ENCODE results near the gene EPHA10.

Gene EPHA10

GRCh38 chr1:37764888-37765441 is at the start of gene EPHA10:
EPHA10 (minus strand) TSS chr1:37765120; CDS start chr1:37765066, 54 bp downstream.
- H3K4me1 ChIP-seq (ENCODE audit: insufficient read depth, low read length): peaks cover 5% of the 10 kb centered on the region; the same call in 1 of the 2 replicates
- no peak within 1 kb of the TSS; the same call in 1 of the 2 replicates for H3K9ac ChIP-seq (ENCODE audit: low read depth, low read length)

GRCh38 chr1:37814252-37814651 is 49.3 kb upstream of the EPHA10 start:
- Histone ChIP-seq H3K9ac (ENCODE audit: low read depth, low read length) (no peak overlapping the region), H3K4me1 (ENCODE audit: insufficient read depth, low read length) (no peaks in the 10 kb centered on the region), H3K36me3 (ENCODE audit: insufficient read depth, low read length) (no peaks in the 10 kb centered on the region; the same call in none of the 2 replicates), H3K9me3 (ENCODE audit: control insufficient read depth, insufficient read depth, low read length) (no peaks in the 10 kb centered on the region)

More at GRCh38 chr1:37764888-37765441, at the start of gene EPHA10:
- no peaks in the 10 kb centered on the region for H3K9me3 ChIP-seq (ENCODE audit: control insufficient read depth, insufficient read depth, low read length)
- no peaks in the 10 kb centered on the region for H3K36me3 ChIP-seq (ENCODE audit: insufficient read depth, low read length)

GRCh38 chr1:37813529-37814145 is 48.7 kb upstream of the EPHA10 start:
- H3K9me3 ChIP-seq (ENCODE audit: control insufficient read depth, insufficient read depth, low read length): no peaks in the 10 kb centered on the region
- H3K36me3 ChIP-seq (ENCODE audit: insufficient read depth, low read length): no peaks in the 10 kb centered on the region; the same call in none of the 2 replicates
- H3K9ac ChIP-seq (ENCODE audit: low read depth, low read length): no peak overlapping the region
- H3K4me1 ChIP-seq (ENCODE audit: insufficient read depth, low read length): no peaks in the 10 kb centered on the region

- peaks cover 8% of the 10 kb centered on the region for H3K36me3 ChIP-seq (ENCODE audit: insufficient read depth, low read length)
- H3K4me1 ChIP-seq (ENCODE audit: insufficient read depth, low read length): no peaks in the 10 kb centered on the region
- no peak overlapping the region for H3K9ac ChIP-seq (ENCODE audit: low read depth, low read length)
- no peaks in the 10 kb centered on the region for H3K9me3 ChIP-seq (ENCODE audit: control insufficient read depth, insufficient read depth, low read length)
Measured at GRCh38 chr1:37811027-37811655, 46.2 kb upstream of the EPHA10 start.

- Histone ChIP-seq H3K9ac (ENCODE audit: low read depth, low read length) (no peak overlapping the region), H3K9me3 (ENCODE audit: control insufficient read depth, insufficient read depth, low read length) (no peaks in the 10 kb centered on the region), H3K4me1 (ENCODE audit: insufficient read depth, low read length) (no peaks in the 10 kb centered on the region), H3K36me3 (ENCODE audit: insufficient read depth, low read length) (peaks cover 20% of the 10 kb centered on the region)
Measured at GRCh38 chr1:37809942-37810341, 45.0 kb upstream of the EPHA10 start.

- no peaks in the 10 kb centered on the region for H3K4me1 ChIP-seq (ENCODE audit: insufficient read depth, low read length)
- peak overlapping the region; percentile 72 for H3K9ac ChIP-seq (ENCODE audit: low read depth, low read length)
- H3K36me3 ChIP-seq (ENCODE audit: insufficient read depth, low read length): peaks cover 33% of the 10 kb centered on the region
- H3K9me3 ChIP-seq (ENCODE audit: control insufficient read depth, insufficient read depth, low read length): no peaks in the 10 kb centered on the region
Measured at GRCh38 chr1:37808369-37809319, 43.7 kb upstream of the EPHA10 start.

GRCh38 chr1:37807555-37808368 is 42.8 kb upstream of the EPHA10 start, which contains the start of the genes C1orf122 and YRDC:
C1orf122 (plus strand) TSS chr1:37807790; CDS start chr1:37808405, 615 bp downstream.
YRDC (minus strand) TSS chr1:37808208; CDS start chr1:37808180, 28 bp downstream.
- Histone ChIP-seq H3K9me3 (ENCODE audit: control insufficient read depth, insufficient read depth, low read length) (no peaks in the 10 kb centered on the region), H3K36me3 (ENCODE audit: insufficient read depth, low read length) (peaks cover 41% of the 10 kb centered on the region), H3K4me1 (ENCODE audit: insufficient read depth, low read length) (no peaks in the 10 kb centered on the region), H3K9ac (ENCODE audit: low read depth, low read length) (peak within 1 kb of the TSS; percentile 72)

- no peaks in the 10 kb centered on the region for H3K9me3 ChIP-seq (ENCODE audit: control insufficient read depth, insufficient read depth, low read length)
- peaks cover 47% of the 10 kb centered on the region for H3K36me3 ChIP-seq (ENCODE audit: insufficient read depth, low read length)
- H3K9ac ChIP-seq (ENCODE audit: low read depth, low read length): peak overlapping the region; percentile 72
- no peaks in the 10 kb centered on the region for H3K4me1 ChIP-seq (ENCODE audit: insufficient read depth, low read length)
Measured at GRCh38 chr1:37807220-37807554, 42.3 kb upstream of the EPHA10 start.

GRCh38 chr1:37802439-37802838 is 37.5 kb upstream of the EPHA10 start:
- H3K9ac ChIP-seq (ENCODE audit: low read depth, low read length): no peak overlapping the region
- H3K4me1 ChIP-seq (ENCODE audit: insufficient read depth, low read length): no peaks in the 10 kb centered on the region
- H3K9me3 ChIP-seq (ENCODE audit: control insufficient read depth, insufficient read depth, low read length): no peaks in the 10 kb centered on the region
- H3K36me3 ChIP-seq (ENCODE audit: insufficient read depth, low read length): peaks cover 47% of the 10 kb centered on the region

GRCh38 chr1:37797750-37798345 is 32.9 kb upstream of the EPHA10 start:
- Histone ChIP-seq H3K4me1 (ENCODE audit: insufficient read depth, low read length) (no peaks in the 10 kb centered on the region), H3K9me3 (ENCODE audit: control insufficient read depth, insufficient read depth, low read length) (no peaks in the 10 kb centered on the region), H3K36me3 (ENCODE audit: insufficient read depth, low read length) (peaks cover 6% of the 10 kb centered on the region), H3K9ac (ENCODE audit: low read depth, low read length) (no peak overlapping the region)

- Histone ChIP-seq H3K9ac (ENCODE audit: low read depth, low read length) (peak overlapping the region; percentile 70; the same call in 1 of the 2 replicates), H3K36me3 (ENCODE audit: insufficient read depth, low read length) (no peaks in the 10 kb centered on the region), H3K4me1 (ENCODE audit: insufficient read depth, low read length) (no peaks in the 10 kb centered on the region)
Measured at GRCh38 chr1:37795340-37796125, 30.6 kb upstream of the EPHA10 start.

GRCh38 chr1:37794372-37795339 is 29.7 kb upstream of the EPHA10 start:
- Histone ChIP-seq H3K36me3 (ENCODE audit: insufficient read depth, low read length) (no peaks in the 10 kb centered on the region), H3K4me1 (ENCODE audit: insufficient read depth, low read length) (no peaks in the 10 kb centered on the region), H3K9ac (ENCODE audit: low read depth, low read length) (peak overlapping the region; percentile 70; the same call in 1 of the 2 replicates), H3K9me3 (ENCODE audit: control insufficient read depth, insufficient read depth, low read length) (no peaks in the 10 kb centered on the region)

More at GRCh38 chr1:37795340-37796125, 30.6 kb upstream of the EPHA10 start:
- H3K9me3 ChIP-seq (ENCODE audit: control insufficient read depth, insufficient read depth, low read length): no peaks in the 10 kb centered on the region

Data from ES-I3 (cell line).